Caco-2 (cell line): Measurements from ENCODE around the gene CORIN. TPM values are rescaled to one million over a fixed set of nuclear protein-coding genes. Genes with fewer than 3 reads are reported as not detected.

ENCODE experiments used
- BruUV-seq: library from RNA; stranded (reverse); fragments of 400-500 nt; replicated peaks from 2 replicates; lab custom pipeline; 2021; lab: Mats Ljungman, UMichigan
- CTCF ChIA-PET: fragments of 300-600 bp; sonication (Branson Sonifier 250); formaldehyde crosslinking; loops from one replicate; lab custom pipeline; 2022; ENCODE audit warnings: antibody characterized with exemption; lab: Charles Lee
- POLR2A ChIA-PET: fragments of 300-600 bp; sonication (Branson Sonifier 250); formaldehyde crosslinking; loops from one replicate; lab custom pipeline; 2022; ENCODE audit warnings: antibody characterized with exemption; lab: Charles Lee
- DNase-seq, 2 experiments: peaks; one replicate each; pipeline versions ENCODE4 v3.0.0 to v3.0.0-alpha.2; 2020 to 2022
- H3K27me3 ChIP-seq: replicated peaks from 2 replicates; pipeline ENCODE4 v1.6.0; 2011; ENCODE audit warnings: low read length; ENCODE audit not compliant: control insufficient read depth, insufficient read depth
- H3K36me3 ChIP-seq: 2 replicates; pipeline ENCODE4 v1.5.1; 2011; ENCODE audit warnings: low read length; ENCODE audit not compliant: control insufficient read depth, insufficient read depth
- H3K4me1 ChIP-seq: fragments of 250-450 bp; sonication (Bioruptor Pico); 2 replicates; pipeline ENCODE4 v1.5.1; 2020; ENCODE audit warnings: mild to moderate bottlenecking
- H3K4me3 ChIP-seq: 2 replicates; pipeline ENCODE4 v1.5.1; 2011; ENCODE audit warnings: low read depth, mild to moderate bottlenecking, control low read depth, low read length
- H3K9me3 ChIP-seq: fragments of 250-450 bp; sonication (Bioruptor Pico); 2 replicates; pipeline ENCODE4 v1.5.1; 2020; ENCODE audit warnings: mild to moderate bottlenecking, moderate library complexity
- H3K27ac Mint-ChIP-seq: one replicate; pipeline ENCODE4 v1.8.0; 2022; ENCODE audit warnings: mixed read lengths; ENCODE audit not compliant: unreplicated experiment
- H3K27me3 Mint-ChIP-seq: one replicate; pipeline ENCODE4 v1.8.0; 2022; ENCODE audit warnings: mixed read lengths; ENCODE audit not compliant: insufficient read depth, unreplicated experiment
- H3K36me3 Mint-ChIP-seq: one replicate; pipeline ENCODE4 v1.8.0; 2022; ENCODE audit warnings: mild to moderate bottlenecking, mixed read lengths; ENCODE audit not compliant: insufficient read depth, unreplicated experiment
- H3K4me1 Mint-ChIP-seq: one replicate; pipeline ENCODE4 v1.8.0; 2022; ENCODE audit warnings: low read depth, mixed read lengths; ENCODE audit not compliant: unreplicated experiment
- H3K4me3 Mint-ChIP-seq: one replicate; pipeline ENCODE4 v1.8.0; 2022; ENCODE audit warnings: mild to moderate bottlenecking, moderate library complexity, mixed read lengths; ENCODE audit not compliant: unreplicated experiment
- H3K9me3 Mint-ChIP-seq: one replicate; pipeline ENCODE4 v1.8.0; 2022; ENCODE audit warnings: mixed read lengths; ENCODE audit not compliant: unreplicated experiment
- intact Hi-C: fragments of 100-400 bp; cut with micrococcal nuclease; formaldehyde crosslinking; loops from one replicate; pipeline ENCODE4 v1.10.0; 2022; ENCODE audit not compliant: unreplicated experiment
- total RNA-seq: library from RNA; stranded (reverse); gene quantifications from 2 replicates; pipeline ENCODE4 v1.2.3, GENCODE V29; 2022
- TF ChIP-seq, protein P1 (sequence below), 2 experiments: fragments of 200-600 bp in 1 of 2; IDR thresholded peaks; 1 replicate in 1 of 2; 2 replicates in 1 of 2; pipeline versions ENCODE4 v1.5.1 to v1.8.0; 2011 to 2022; ENCODE audit warnings: antibody characterized with exemption in 1 of 2, control low read depth in 1 of 2, inconsistent platforms in 1 of 2, low read depth in 1 of 2, low read length in 1 of 2, mild to moderate bottlenecking in 1 of 2, moderate library complexity in 1 of 2; ENCODE audit not compliant: insufficient read depth in 1 of 2, severe bottlenecking in 1 of 2, unreplicated experiment in 1 of 2

Gene CORIN
- total RNA-seq, 1 experiment from 2014 or later, result 0.27 TPM

DNA sequence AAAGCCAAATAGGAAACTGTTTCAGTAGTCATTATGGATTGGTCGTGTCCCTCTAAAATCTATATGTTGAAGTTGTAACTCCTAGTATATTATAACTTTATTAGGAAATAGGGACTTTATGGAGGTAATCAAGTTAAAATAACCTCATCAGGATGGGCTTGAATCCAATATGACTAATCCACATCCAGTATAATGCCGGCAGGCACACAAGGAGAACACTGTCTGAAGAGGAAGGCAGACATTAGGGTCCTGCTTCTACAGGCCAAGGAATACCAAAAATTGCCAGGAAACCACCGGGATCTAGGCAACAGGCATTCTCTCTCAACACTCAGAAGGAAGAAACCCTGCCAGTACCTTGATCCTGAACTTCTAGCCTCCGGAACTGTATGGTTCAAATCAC, 222.5 kb downstream of the CORIN start:
- TF ChIP-seq, protein P1, sequence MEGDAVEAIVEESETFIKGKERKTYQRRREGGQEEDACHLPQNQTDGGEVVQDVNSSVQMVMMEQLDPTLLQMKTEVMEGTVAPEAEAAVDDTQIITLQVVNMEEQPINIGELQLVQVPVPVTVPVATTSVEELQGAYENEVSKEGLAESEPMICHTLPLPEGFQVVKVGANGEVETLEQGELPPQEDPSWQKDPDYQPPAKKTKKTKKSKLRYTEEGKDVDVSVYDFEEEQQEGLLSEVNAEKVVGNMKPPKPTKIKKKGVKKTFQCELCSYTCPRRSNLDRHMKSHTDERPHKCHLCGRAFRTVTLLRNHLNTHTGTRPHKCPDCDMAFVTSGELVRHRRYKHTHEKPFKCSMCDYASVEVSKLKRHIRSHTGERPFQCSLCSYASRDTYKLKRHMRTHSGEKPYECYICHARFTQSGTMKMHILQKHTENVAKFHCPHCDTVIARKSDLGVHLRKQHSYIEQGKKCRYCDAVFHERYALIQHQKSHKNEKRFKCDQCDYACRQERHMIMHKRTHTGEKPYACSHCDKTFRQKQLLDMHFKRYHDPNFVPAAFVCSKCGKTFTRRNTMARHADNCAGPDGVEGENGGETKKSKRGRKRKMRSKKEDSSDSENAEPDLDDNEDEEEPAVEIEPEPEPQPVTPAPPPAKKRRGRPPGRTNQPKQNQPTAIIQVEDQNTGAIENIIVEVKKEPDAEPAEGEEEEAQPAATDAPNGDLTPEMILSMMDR (IDR thresholded peaks at IDR 0.05; ENCODE audit: insufficient read depth in 1 of 2, low read depth in 1 of 2, low read length in 1 of 2, severe bottlenecking in 1 of 2, unreplicated experiment in 1 of 2), result no peak
- Histone ChIP-seq H3K4me1 (no peaks in the 10 kb centered on the region), H3K27me3 (no peaks in the 10 kb centered on the region), H3K36me3 (no peaks in the 10 kb centered on the region), H3K9me3 (no peaks in the 10 kb centered on the region), H3K4me3 (no peak overlapping the region)
- H3K36me3 Mint-ChIP-seq, result no peaks in the 10 kb centered on the region
- CTCF ChIA-PET, result interaction anchor here (0.6 kb wide), 1 partner anchor 167 kb away, joined by 3 read pairs; no protein-coding TSS in a partner anchor
- H3K4me1 Mint-ChIP-seq, result no peaks in the 10 kb centered on the region
- intact Hi-C loops, result no loop called here
- H3K27ac Mint-ChIP-seq, result no peak overlapping the region
- no TSS peak for BruUV-seq
- H3K9me3 Mint-ChIP-seq, result no peaks in the 10 kb centered on the region
- H3K4me3 Mint-ChIP-seq, result no peak overlapping the region
- peaks cover 14% of the 10 kb centered on the region for H3K27me3 Mint-ChIP-seq
- POLR2A ChIA-PET, result no interaction called here
- DNase-seq, result no peak

DNA sequence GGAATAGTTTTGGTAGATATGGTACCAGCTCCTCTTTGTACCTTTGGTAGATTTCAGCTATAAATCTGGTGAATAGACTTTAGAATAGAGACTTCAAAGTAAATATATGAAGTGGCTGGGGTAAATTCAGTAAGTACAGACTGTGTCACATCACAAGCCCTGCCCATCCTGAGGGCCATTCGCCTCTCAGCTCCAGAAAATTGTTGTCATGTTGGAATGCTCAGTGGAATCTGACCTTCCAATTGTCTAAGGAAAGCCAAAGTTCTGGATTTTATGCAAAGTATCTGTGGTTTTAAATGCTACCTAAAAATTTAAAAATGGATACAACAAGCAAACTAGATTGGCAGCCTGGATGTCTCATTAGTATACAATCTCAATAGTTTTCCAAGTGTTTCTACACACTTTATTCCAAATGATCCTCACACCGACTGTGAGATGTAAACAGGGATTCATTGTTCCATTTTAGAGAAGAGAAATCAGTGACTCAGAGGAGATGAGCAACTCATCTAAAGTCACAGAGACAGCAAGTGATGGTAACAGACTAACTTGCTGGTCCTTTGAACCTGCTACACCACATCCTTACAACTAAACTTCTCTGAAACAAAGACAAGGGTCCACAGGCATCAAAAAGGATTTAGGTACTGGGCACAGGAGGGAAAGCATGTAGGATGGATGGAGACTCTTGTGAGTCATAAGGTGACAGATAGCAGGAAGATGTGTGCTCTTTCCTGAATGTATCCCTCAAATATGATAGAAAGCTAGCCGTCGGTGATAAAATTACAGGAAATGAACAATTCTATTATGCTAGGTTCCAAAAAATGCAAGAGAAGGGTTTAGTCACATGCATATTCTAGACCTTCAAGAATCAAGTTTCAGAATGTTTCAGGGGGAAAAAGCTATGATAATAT, 225.5 kb downstream of the CORIN start:
- Histone ChIP-seq H3K36me3 (no peaks in the 10 kb centered on the region), H3K9me3 (no peaks in the 10 kb centered on the region), H3K4me1 (no peaks in the 10 kb centered on the region), H3K27me3 (no peaks in the 10 kb centered on the region), H3K4me3 (no peak overlapping the region)
- Mint-ChIP-seq H3K4me1 (no peaks in the 10 kb centered on the region), H3K27ac (no peak overlapping the region), H3K4me3 (no peak overlapping the region), H3K27me3 (peaks cover 8% of the 10 kb centered on the region), H3K9me3 (no peaks in the 10 kb centered on the region), H3K36me3 (no peaks in the 10 kb centered on the region)
- no TSS peak for BruUV-seq
- ChIA-PET CTCF (no interaction called here), POLR2A (no interaction called here)
- DNase-seq, result no peak
- intact Hi-C loops, result no loop called here
- TF ChIP-seq, protein P1 (IDR thresholded peaks at IDR 0.05; ENCODE audit: insufficient read depth in 1 of 2, low read depth in 1 of 2, low read length in 1 of 2, severe bottlenecking in 1 of 2, unreplicated experiment in 1 of 2), result no peak

DNA sequence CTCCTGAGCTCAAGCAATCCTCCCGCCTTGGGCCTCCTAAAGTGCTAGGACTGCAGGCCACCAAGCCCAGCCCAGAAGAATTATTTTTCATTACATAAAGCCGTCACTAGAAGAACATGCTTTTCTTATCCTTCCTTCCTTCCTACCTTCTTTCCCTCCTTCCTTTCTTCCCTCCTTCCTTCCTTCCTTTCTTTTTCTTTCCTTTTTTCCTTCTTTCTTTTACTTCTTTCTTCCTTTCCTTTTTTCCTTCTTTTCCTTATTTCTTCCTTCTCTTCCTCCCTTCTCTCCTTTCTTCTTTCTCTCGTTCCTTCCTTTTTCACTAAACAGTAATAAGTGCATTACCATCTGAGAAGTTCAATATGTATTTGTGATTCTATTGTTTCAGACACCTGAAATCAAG, 231.4 kb downstream of the CORIN start:
- no TSS peak for BruUV-seq
- no peak for DNase-seq
- H3K27me3 Mint-ChIP-seq, result no peaks in the 10 kb centered on the region
- peaks cover 16% of the 10 kb centered on the region for H3K9me3 Mint-ChIP-seq
- ChIA-PET CTCF (interaction anchor here (0.5 kb wide), 1 partner anchor 110 kb away, joined by 5 read pairs; no protein-coding TSS in a partner anchor), POLR2A (no interaction called here)
- no peaks in the 10 kb centered on the region for H3K36me3 ChIP-seq
- H3K4me3 ChIP-seq, result no peak overlapping the region
- intact Hi-C loops, result no loop called here
- no peak overlapping the region for H3K27ac Mint-ChIP-seq
- no peak overlapping the region for H3K4me3 Mint-ChIP-seq
- no peaks in the 10 kb centered on the region for H3K9me3 ChIP-seq
- no peaks in the 10 kb centered on the region for H3K4me1 Mint-ChIP-seq
- TF ChIP-seq, protein P1 (IDR thresholded peaks at IDR 0.05; ENCODE audit: insufficient read depth in 1 of 2, low read depth in 1 of 2, low read length in 1 of 2, severe bottlenecking in 1 of 2, unreplicated experiment in 1 of 2), result no peak
- no peaks in the 10 kb centered on the region for H3K4me1 ChIP-seq
- no peaks in the 10 kb centered on the region for H3K27me3 ChIP-seq
- H3K36me3 Mint-ChIP-seq, result no peaks in the 10 kb centered on the region
